ENCODE data around the gene HK1. TPM values are rescaled to one million over a fixed set of nuclear protein-coding genes. Genes with fewer than 3 reads are reported as not detected.

Gene HK1
- total and polyA plus RNA-seq, 2 of the 13 experiments (the other 11 are each of a cell fraction or from before 2014, with no cell fraction given) = 0.29 to 1.5 TPM

GRCh38 chr10:69391158-69391557 lies 112.9 kb downstream of the HK1 start:
- TF ChIP-seq ZNF3 (CRISPR knock-in tag; IDR thresholded peaks at IDR 0.05) (no peak), ZNF687 (CRISPR knock-in tag; IDR thresholded peaks at IDR 0.05) (no peak), MTF1 (CRISPR knock-in tag; IDR thresholded peaks at IDR 0.05) (no peak), YEATS4 (CRISPR knock-in tag; IDR thresholded peaks at IDR 0.05; ENCODE audit: borderline replicate concordance) (no peak)
- Histone ChIP-seq H3K9ac (ENCODE audit: insufficient read depth, low read depth, low read length) (no peak overlapping the region), H3K4me2 (ENCODE audit: low read depth, low read length) (no peak overlapping the region), H3K27ac (ENCODE audit: extremely low read length, insufficient read depth, low read length) (no peak overlapping the region), H4K20me1 (ENCODE audit: insufficient read depth, low read length) (no peaks in the 10 kb centered on the region), H3K36me3 (replicated peaks in 1 of 2; ENCODE audit: control insufficient read depth in 1 of 2, insufficient read depth in 2 of 2, low read length in 2 of 2) (no peaks in the 10 kb centered on the region), H3K79me2 (ENCODE audit: insufficient read depth, low read length) (no peaks in the 10 kb centered on the region), H3K27me3 (ENCODE audit: control insufficient read depth in 1 of 2, insufficient read depth in 2 of 2, low read length in 2 of 2) (no peaks in the 10 kb centered on the region; a peak in 1 of 5 replicates), H2AFZ (ENCODE audit: low read length) (no peak overlapping the region), H3K9me3 (ENCODE audit: low read length) (no peaks in the 10 kb centered on the region), H3K4me1 (ENCODE audit: insufficient read depth, low read length) (peaks cover 4% of the 10 kb centered on the region), H3K4me3 (replicated peaks in 1 of 3; ENCODE audit: insufficient read depth in 1 of 3, low read depth in 2 of 3, low read length in 3 of 3) (no peak overlapping the region)
- ChIA-PET POLR2A (no interaction called here), CTCF (ENCODE audit: low intra/inter-chr PET ratio, low total read pairs) (interaction anchor here (4.4 kb wide), 1 partner anchor 154 kb away, joined by 34 read pairs; no protein-coding TSS in a partner anchor)
- WGBS (ENCODE audit: low lambda C conversion rate) = 12% methylated on average over 6 of the region's 6 CpGs
- FAIRE-seq (no peak), DNase-seq (ENCODE audit: low spot score) (no peak), ATAC-seq (no peak)
- in situ Hi-C loops (cut with HindIII; ENCODE audit: extremely low pct_ligation_motif_present, low pct_unique_long_range_greater_than_20kb) = no loop called here
- no TSS peak for BruUV-seq (replicated peaks)
- intact Hi-C loops (cut with micrococcal nuclease; ENCODE audit: unreplicated experiment) = no loop called here

Measured in HepG2 (cell line).